K562 (cell line): ENCODE results near the gene PTTG2.

Source experiments
- CTCF ChIP-seq, 3 experiments: IDR thresholded peaks in 2 of 3; conservative IDR thresholded peaks in 1 of 3; 2 replicates each; pipeline ENCODE4 v1.5.1; 2011 to 2012; ENCODE audit warnings: low read length in 3 of 3, mild to moderate bottlenecking in 3 of 3, control low read depth in 2 of 3, improper control_type of control experiment in 1 of 3, inconsistent platforms in 1 of 3, low read depth in 1 of 3, mixed read lengths in 1 of 3, moderate library complexity in 1 of 3; ENCODE audit not compliant: insufficient read depth in 2 of 3
- GATAD2A ChIP-seq: fragments of 450-650 bp; IDR thresholded peaks from 2 replicates; pipeline ENCODE4 v1.6.1; 2017
- MYC ChIP-seq, 2 experiments: fragments of 250-450 bp in 1 of 2; sonication (Bioruptor Pico) in 1 of 2; IDR thresholded peaks; 2 replicates each; pipeline versions ENCODE4 v1.5.1 to v1.6.1; 2012 to 2021; ENCODE audit warnings: low read depth in 2 of 2, borderline replicate concordance in 1 of 2, improper control_type of control experiment in 1 of 2, low read length in 1 of 2, mild to moderate bottlenecking in 1 of 2, moderate library complexity in 1 of 2
- SMARCC2 ChIP-seq: fragments of 450-650 bp; IDR thresholded peaks from 2 replicates; pipeline ENCODE4 v1.6.1; 2017; ENCODE audit warnings: antibody characterized with exemption, moderate library complexity, mild to moderate bottlenecking, low read depth
- SP1 ChIP-seq: sonication (generic); formaldehyde crosslinking; IDR thresholded peaks from 2 replicates; pipeline ENCODE4 v1.8.1; 2022; ENCODE audit warnings: mild to moderate bottlenecking, missing genetic modification reagents
- SP2 ChIP-seq: IDR thresholded peaks from 2 replicates; pipeline ENCODE4 v1.6.1; 2011; ENCODE audit warnings: mild to moderate bottlenecking, low read depth, low read length, moderate library complexity; ENCODE audit not compliant: poor library complexity, severe bottlenecking; ENCODE audit errors: extremely low read depth
- SRSF1 ChIP-seq: fragments of 200-400 bp; formaldehyde crosslinking; IDR thresholded peaks from 2 replicates; pipeline ENCODE4 v1.6.1; 2017; ENCODE audit warnings: mild to moderate bottlenecking, low read depth, low read length, moderate library complexity
- ZNF561 ChIP-seq: fragments of 450-650 bp; formaldehyde crosslinking; conservative IDR thresholded peaks from 2 replicates; pipeline ENCODE4 v1.4.0; 2020; ENCODE audit warnings: mild to moderate bottlenecking, moderate library complexity
- ZNF639 ChIP-seq, 2 experiments: fragments of 200-800 bp in 1 of 2; sonication (Bioruptor generic) in 1 of 2; sonication (generic) in 1 of 2; formaldehyde crosslinking in 1 of 2; IDR thresholded peaks in 1 of 2; conservative IDR thresholded peaks in 1 of 2; 2 replicates each; pipeline versions ENCODE4 v1.5.0 to v1.6.1; 2016 to 2020; ENCODE audit warnings: missing compliant biosample characterization in 1 of 2, missing genetic modification characterization in 1 of 2, missing genetic modification reagents in 1 of 2

- TF ChIP-seq GATAD2A (no peak), SP1 (no peak), MYC (IDR thresholded peaks at IDR 0.05; ENCODE audit: low read depth, low read length) (no peak), MYC (CRISPR knock-in tag; IDR thresholded peaks at IDR 0.05; ENCODE audit: borderline replicate concordance, low read depth) (no peak), CTCF (IDR thresholded peaks at IDR 0.05 in 2 of 3, conservative IDR thresholded peaks at IDR 0.05 in 1 of 3; ENCODE audit: insufficient read depth in 2 of 3, low read depth in 1 of 3, low read length in 3 of 3) (no peak), SRSF1 (no peak), ZNF639 (CRISPR knock-in tag; conservative IDR thresholded peaks at IDR 0.05 in 1 of 2, IDR thresholded peaks at IDR 0.05 in 1 of 2) (no peak), ZNF561 (CRISPR knock-in tag) (no peak), SP2 (no peak), SMARCC2 (no peak)
Measured at GRCh38 chr4:37917388-37917787, 42.8 kb upstream of the PTTG2 start.
